NT2/D1 (cell line): Measurements from ENCODE around the gene AK8.

Experiments
- DNase-seq: peaks from one replicate; pipeline ENCODE4 v3.0.0-alpha.2; 2011; ENCODE audit warnings: low read depth, low spot score
- H3K27me3 ChIP-seq: 2 replicates; pipeline ENCODE4 v1.6.0; 2011; ENCODE audit warnings: mild to moderate bottlenecking; ENCODE audit not compliant: insufficient read length, insufficient read depth
- H3K36me3 ChIP-seq: 2 replicates; pipeline ENCODE4 v1.6.1; 2011; ENCODE audit warnings: mild to moderate bottlenecking, low read length, mixed read lengths; ENCODE audit not compliant: insufficient read depth, insufficient read length
- H3K4me1 ChIP-seq: 2 replicates; pipeline ENCODE4 v1.5.1; 2011; ENCODE audit not compliant: insufficient read depth, insufficient read length
- H3K4me3 ChIP-seq: 2 replicates; pipeline ENCODE4 v1.5.1; 2011; ENCODE audit warnings: low read depth; ENCODE audit not compliant: insufficient read length
- H3K9ac ChIP-seq: 2 replicates; pipeline ENCODE4 v1.6.0; 2011; ENCODE audit warnings: low read depth; ENCODE audit not compliant: insufficient read length
- H3K9me3 ChIP-seq: 2 replicates; pipeline ENCODE4 v1.5.1; 2011; ENCODE audit warnings: mild to moderate bottlenecking, low read length; ENCODE audit not compliant: insufficient read depth
- SUZ12 ChIP-seq: IDR thresholded peaks from 2 replicates; pipeline ENCODE4 v1.6.1; 2011; ENCODE audit not compliant: insufficient read length, insufficient read depth; ENCODE audit errors: extremely low read depth
- YY1 ChIP-seq: IDR thresholded peaks from 2 replicates; pipeline ENCODE4 v1.6.1; 2011; ENCODE audit not compliant: insufficient read length, insufficient read depth
- ZNF274 ChIP-seq: IDR thresholded peaks from 2 replicates; pipeline ENCODE4 v1.6.1; 2011; ENCODE audit warnings: mild to moderate bottlenecking, low read depth, low read length

Gene AK8

GRCh38 chr9:132798817-132799790 is 79.0 kb downstream of the AK8 start:
- H3K4me1 ChIP-seq: peaks cover 4% of the 10 kb centered on the region
- TF ChIP-seq YY1 (no peak), ZNF274 (no peak), SUZ12 (no peak)
- no peak overlapping the region for H3K4me3 ChIP-seq
- no peaks in the 10 kb centered on the region; the same call in 1 of the 2 replicates for H3K9me3 ChIP-seq
- no peaks in the 10 kb centered on the region for H3K36me3 ChIP-seq
- peaks cover 67% of the 10 kb centered on the region for H3K27me3 ChIP-seq
- H3K9ac ChIP-seq: no peak overlapping the region
- DNase-seq: no peak

- no peaks in the 10 kb centered on the region for H3K36me3 ChIP-seq
- no peak overlapping the region for H3K9ac ChIP-seq
- no peaks in the 10 kb centered on the region; the same call in 1 of the 2 replicates for H3K9me3 ChIP-seq
- peaks cover 4% of the 10 kb centered on the region for H3K4me1 ChIP-seq
- H3K4me3 ChIP-seq: no peak overlapping the region
- DNase-seq: no peak
- H3K27me3 ChIP-seq: peaks cover 77% of the 10 kb centered on the region
- TF ChIP-seq ZNF274: no peak
- no peak for TF ChIP-seq SUZ12
- TF ChIP-seq YY1: no peak
Observed at GRCh38 chr9:132797861-132798659, 80.0 kb downstream of the AK8 start.

- H3K27me3 ChIP-seq: peaks cover 95% of the 10 kb centered on the region
- H3K36me3 ChIP-seq: no peaks in the 10 kb centered on the region
- H3K4me1 ChIP-seq: peaks cover 4% of the 10 kb centered on the region
- H3K4me3 ChIP-seq: no peak overlapping the region
- no peak for DNase-seq
- H3K9ac ChIP-seq: no peak overlapping the region
- no peaks in the 10 kb centered on the region for H3K9me3 ChIP-seq
- TF ChIP-seq ZNF274: no peak
- no peak for TF ChIP-seq SUZ12
- no peak for TF ChIP-seq YY1
Observed at GRCh38 chr9:132795511-132796303, 82.4 kb downstream of the AK8 start.

GRCh38 chr9:132794730-132795380 is 83.2 kb downstream of the AK8 start:
- peaks cover 2% of the 10 kb centered on the region for H3K4me1 ChIP-seq
- H3K27me3 ChIP-seq: peaks cover 95% of the 10 kb centered on the region
- H3K9me3 ChIP-seq: no peaks in the 10 kb centered on the region
- no peak overlapping the region for H3K4me3 ChIP-seq
- no peaks in the 10 kb centered on the region for H3K36me3 ChIP-seq
- TF ChIP-seq ZNF274 (no peak), YY1 (no peak), SUZ12 (peak; percentile 45)
- H3K9ac ChIP-seq: no peak overlapping the region
- no peak for DNase-seq

- no peak for DNase-seq
- H3K36me3 ChIP-seq: no peaks in the 10 kb centered on the region
- H3K27me3 ChIP-seq: peaks cover 86% of the 10 kb centered on the region
- no peak overlapping the region for H3K4me3 ChIP-seq
- H3K4me1 ChIP-seq: no peaks in the 10 kb centered on the region
- H3K9ac ChIP-seq: no peak overlapping the region
- TF ChIP-seq SUZ12 (no peak), ZNF274 (no peak), YY1 (no peak)
- H3K9me3 ChIP-seq: 0 out of 2 replicates have a peak, but pooled peaks cover under 1% of the 10 kb centered on the region
Observed at GRCh38 chr9:132793606-132794580, 84.2 kb downstream of the AK8 start.
